ENCODE measurements around the gene MCM7. TPM values are rescaled to one million over a fixed set of nuclear protein-coding genes. Genes with fewer than 3 reads are reported as not detected.

The MCM7 gene
- polyA plus RNA-seq, 1 of the 3 experiments (the other 2 are of a cell fraction) = 241 TPM

GRCh38 chr7:100090527-100091410 lies 10.4 kb downstream of the MCM7 start (continued):
- TF ChIP-seq, protein P1, sequence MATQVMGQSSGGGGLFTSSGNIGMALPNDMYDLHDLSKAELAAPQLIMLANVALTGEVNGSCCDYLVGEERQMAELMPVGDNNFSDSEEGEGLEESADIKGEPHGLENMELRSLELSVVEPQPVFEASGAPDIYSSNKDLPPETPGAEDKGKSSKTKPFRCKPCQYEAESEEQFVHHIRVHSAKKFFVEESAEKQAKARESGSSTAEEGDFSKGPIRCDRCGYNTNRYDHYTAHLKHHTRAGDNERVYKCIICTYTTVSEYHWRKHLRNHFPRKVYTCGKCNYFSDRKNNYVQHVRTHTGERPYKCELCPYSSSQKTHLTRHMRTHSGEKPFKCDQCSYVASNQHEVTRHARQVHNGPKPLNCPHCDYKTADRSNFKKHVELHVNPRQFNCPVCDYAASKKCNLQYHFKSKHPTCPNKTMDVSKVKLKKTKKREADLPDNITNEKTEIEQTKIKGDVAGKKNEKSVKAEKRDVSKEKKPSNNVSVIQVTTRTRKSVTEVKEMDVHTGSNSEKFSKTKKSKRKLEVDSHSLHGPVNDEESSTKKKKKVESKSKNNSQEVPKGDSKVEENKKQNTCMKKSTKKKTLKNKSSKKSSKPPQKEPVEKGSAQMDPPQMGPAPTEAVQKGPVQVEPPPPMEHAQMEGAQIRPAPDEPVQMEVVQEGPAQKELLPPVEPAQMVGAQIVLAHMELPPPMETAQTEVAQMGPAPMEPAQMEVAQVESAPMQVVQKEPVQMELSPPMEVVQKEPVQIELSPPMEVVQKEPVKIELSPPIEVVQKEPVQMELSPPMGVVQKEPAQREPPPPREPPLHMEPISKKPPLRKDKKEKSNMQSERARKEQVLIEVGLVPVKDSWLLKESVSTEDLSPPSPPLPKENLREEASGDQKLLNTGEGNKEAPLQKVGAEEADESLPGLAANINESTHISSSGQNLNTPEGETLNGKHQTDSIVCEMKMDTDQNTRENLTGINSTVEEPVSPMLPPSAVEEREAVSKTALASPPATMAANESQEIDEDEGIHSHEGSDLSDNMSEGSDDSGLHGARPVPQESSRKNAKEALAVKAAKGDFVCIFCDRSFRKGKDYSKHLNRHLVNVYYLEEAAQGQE (IDR thresholded peaks at IDR 0.05; ENCODE audit: low read depth, low read length) = no peak
- TF ChIP-seq EP300 (IDR thresholded peaks at IDR 0.05; ENCODE audit: borderline replicate concordance in 1 of 2, low read depth in 1 of 2, low read length in 1 of 2) = no peak
- TF ChIP-seq ZBTB33 (IDR thresholded peaks at IDR 0.05; ENCODE audit: borderline replicate concordance, low read depth) = no peak
- TF ChIP-seq CHD2 (IDR thresholded peaks at IDR 0.05; ENCODE audit: low read length, partially characterized antibody) = no peak
- no peak for TF ChIP-seq FOXM1 (IDR thresholded peaks at IDR 0.05; ENCODE audit: low read depth)

DNA sequence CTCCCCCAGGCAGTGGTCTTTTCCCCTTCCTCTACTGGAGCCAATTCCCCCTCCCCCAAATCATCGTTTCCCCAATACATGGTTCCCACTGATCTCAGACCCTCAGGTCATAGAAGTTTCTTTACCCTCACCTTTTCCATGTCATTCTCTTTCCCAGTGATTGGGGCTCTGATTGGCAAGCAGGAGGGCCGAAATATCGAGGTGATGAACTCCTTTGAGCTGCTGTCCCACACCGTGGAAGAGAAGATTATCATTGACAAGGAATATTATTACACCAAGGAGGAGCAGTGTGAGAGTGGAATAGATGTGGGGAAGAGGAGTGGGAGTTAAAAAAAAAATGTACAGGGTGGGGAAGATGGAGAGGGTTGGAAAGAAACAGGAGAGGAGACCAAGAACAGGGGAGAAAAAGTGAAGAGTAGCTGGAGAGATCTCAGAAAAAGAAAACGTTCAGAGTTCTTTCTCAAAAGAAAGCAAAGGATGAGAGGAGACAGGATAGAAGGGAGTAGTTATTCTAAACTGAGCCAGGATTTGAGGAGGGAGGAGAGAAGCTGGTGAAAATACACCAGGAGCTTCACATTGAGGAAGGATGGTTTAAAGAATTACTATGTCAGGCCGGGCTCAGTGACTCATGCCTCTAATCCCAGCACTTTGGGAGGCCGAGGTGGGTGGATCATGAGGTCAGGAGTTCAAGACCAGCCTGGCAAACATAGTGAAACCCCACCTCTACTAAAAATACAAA lies 11.6 kb downstream of the MCM7 start:
- Histone ChIP-seq H4K20me1 (ENCODE audit: insufficient read depth) (no peaks in the 10 kb centered on the region), H3K27me3 (ENCODE audit: insufficient read depth) (no peaks in the 10 kb centered on the region), H3K9me2 (no peaks in the 10 kb centered on the region), H3K9ac (peak overlapping the region; percentile 87), H3K27ac (ENCODE audit: low read depth in 2 of 2, low read length in 1 of 2) (peak overlapping the region; percentile 84 to 98), H3K36me3 (replicated peaks in 1 of 2; ENCODE audit: control insufficient read depth in 1 of 2, insufficient read depth in 2 of 2, low read length in 1 of 2) (peaks cover 38 to 45% of the 10 kb centered on the region in 2 experiments), H3K4me1 (ENCODE audit: control insufficient read depth in 1 of 2, insufficient read depth in 2 of 2, low read depth in 1 of 2, low read length in 1 of 2) (peaks cover 32 to 33% of the 10 kb centered on the region in 2 experiments), H3K4me2 (peak overlapping the region; percentile 93), H3K79me2 (ENCODE audit: insufficient read depth) (peaks cover 58% of the 10 kb centered on the region), H2AFZ (ENCODE audit: low read depth) (peak overlapping the region; percentile 64; the same call in 1 of the 2 replicates), H3K4me3 (ENCODE audit: low read depth in 2 of 2, low read length in 1 of 2) (peak overlapping the region; percentile 71 to 87), H3K9me3 (no peaks in the 10 kb centered on the region), H3F3A (replicated peaks; ENCODE audit: insufficient read depth) (peaks cover 80% of the 10 kb centered on the region)
- TF ChIP-seq FOSL2 (IDR thresholded peaks at IDR 0.05; ENCODE audit: borderline replicate concordance, low read depth) (0 out of 2 replicates have a peak, but pooled peaks have one; percentile 4), GABPA (IDR thresholded peaks at IDR 0.05; ENCODE audit: low read depth) (no peak)
- TF ChIP-seq, protein P2, sequence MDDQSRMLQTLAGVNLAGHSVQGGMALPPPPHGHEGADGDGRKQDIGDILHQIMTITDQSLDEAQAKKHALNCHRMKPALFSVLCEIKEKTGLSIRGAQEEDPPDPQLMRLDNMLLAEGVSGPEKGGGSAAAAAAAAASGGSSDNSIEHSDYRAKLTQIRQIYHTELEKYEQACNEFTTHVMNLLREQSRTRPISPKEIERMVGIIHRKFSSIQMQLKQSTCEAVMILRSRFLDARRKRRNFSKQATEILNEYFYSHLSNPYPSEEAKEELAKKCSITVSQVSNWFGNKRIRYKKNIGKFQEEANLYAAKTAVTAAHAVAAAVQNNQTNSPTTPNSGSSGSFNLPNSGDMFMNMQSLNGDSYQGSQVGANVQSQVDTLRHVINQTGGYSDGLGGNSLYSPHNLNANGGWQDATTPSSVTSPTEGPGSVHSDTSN (IDR thresholded peaks at IDR 0.05) = no peak
- WGBS (ENCODE audit: low lambda C conversion rate) = 8% methylated on average over 7 of the region's 7 CpGs
- POLR2A ChIA-PET = interaction anchor here (7.5 kb wide), 1 partner anchor 11 kb away, joined by 98 read pairs; the partner anchor contains the start of genes AP4M1 and MCM7
- CTCF ChIA-PET = interaction anchor here (0.8 to 1.2 kb wide), 3 partner anchors 9 to 45 kb away, joined by 3 to 4 read pairs (median 3); partner anchors contain the start of gene AP4M1
- DNase-seq = no peak

Data from SK-N-SH (cell line).